Stimulated activated CD8-positive, alpha-beta memory T cell treated with anti-CD3 and anti-CD28 coated beads, Interleukin-12 subunit alpha, Interleukin-12 subunit beta, amount 100 ng/mL, for 1 hour (primary cell): ENCODE data around the gene SEMA5A.

Experiments
- DNase-seq: peaks from one replicate; pipeline ENCODE4 v3.0.0-alpha.2; 2020; ENCODE audit warnings: low read depth

SEMA5A gene

DNA sequence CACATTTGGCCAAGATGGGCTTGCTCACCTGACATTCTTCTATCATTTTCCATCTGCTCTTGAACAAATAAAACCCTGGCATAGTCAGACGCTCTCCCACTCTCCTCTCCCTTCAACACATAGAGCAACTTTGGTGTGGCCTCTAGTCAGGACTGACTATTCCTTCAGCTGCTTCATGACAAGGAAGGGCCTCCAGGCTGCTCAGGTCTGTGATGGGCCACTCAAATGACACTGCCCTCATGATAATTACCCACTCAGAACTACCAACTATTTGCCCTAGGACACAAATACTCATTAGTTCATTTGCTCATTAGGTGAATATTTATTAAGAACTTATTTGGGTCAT, 376.3 kb downstream of the SEMA5A start:
- DNase-seq: no peak

DNA sequence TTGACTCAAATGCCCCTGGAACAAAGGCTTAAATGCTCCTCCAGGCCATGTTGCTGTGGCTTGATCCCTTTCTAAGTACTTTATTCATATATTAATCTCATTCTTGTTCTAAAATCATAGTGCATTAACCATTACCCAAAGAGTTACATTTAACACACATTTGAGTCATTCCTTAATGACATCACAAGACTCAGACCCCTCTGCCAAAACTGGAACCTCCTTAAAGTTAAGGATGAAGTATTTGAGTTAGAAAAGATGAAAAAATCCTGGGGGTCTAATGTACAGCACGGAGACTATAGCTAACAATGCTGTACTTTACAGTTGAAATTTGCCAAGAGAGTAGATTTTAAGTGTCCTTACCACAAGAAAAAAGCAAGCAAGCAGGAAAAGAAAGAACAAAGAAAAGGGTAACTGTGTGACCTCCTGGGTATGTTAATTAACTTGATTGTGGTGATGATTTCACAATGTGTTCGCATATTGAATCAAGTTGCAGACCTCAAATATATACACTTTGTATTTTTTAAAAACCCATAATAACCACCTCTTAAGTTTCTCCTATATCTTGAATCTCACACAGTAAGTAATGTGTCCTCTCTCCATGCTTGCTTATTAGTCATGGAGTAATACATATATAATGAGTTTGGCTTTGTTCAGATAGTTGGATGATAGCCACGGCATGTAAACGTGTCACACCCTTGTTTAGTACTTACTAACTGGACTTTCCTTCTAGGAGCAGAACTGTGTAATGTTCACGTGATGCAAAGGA, 376.9 kb downstream of the SEMA5A start:
- no peak for DNase-seq

DNA sequence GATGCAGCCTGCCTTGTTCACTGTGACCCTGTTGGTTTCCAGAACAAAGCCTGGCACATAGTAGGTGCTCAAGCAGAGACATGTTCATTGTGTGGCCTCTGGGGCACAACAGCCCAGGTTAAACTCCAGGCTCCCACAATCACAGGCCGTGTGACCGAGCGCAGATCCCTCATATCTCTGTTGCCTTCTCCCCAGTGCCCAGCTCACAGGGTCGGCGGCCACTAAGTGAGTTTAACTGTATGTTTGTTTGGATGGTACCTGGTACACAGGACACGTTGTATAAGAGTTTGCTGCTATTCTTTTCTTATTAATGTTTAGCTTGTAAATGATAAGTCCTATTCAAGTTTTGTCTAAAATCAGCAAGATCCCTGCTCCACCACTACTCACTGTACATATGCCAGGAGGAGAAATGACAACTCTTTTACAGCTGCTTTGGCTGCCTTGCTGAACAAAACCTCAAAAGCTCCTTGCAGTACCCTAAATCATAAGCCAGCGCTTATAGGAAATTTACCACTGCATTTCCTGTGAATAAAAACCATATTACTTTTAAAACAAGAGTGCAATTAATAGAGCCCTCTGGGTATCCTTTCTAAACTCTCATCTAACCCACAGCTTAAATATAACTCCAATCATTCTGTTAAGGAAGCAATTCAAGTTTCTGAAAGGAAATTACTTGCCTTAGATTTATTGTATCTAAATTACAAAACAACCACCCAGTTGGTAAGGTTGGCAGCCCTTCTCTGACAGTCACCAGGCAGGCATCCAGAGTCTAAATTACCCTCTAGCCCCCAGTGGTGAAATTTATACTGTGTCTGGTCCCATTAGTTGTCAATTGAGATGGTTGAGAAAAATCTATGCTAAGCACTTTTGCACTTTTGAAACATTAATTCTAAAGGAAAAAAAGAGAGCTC, 379.4 kb downstream of the SEMA5A start:
- no peak for DNase-seq

DNA sequence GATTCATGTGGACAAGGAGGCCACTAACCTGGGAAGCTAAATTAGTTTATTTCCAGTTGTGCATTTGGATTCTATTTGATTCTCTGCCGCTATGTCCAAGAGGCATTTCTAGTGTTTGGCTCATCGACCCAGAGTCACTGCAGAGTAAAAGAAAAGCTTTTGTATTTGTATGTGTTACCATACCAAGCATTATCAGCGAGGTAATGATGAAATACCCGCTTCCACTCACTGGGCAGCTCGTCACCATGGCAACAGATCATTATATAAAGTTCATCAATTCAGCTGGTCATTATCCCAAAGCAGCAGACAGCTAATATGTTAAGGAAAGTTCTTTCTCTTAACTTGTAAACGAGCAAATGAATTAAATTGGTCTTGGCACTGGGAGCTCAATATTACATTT, 380.3 kb downstream of the SEMA5A start:
- DNase-seq: no peak

DNA sequence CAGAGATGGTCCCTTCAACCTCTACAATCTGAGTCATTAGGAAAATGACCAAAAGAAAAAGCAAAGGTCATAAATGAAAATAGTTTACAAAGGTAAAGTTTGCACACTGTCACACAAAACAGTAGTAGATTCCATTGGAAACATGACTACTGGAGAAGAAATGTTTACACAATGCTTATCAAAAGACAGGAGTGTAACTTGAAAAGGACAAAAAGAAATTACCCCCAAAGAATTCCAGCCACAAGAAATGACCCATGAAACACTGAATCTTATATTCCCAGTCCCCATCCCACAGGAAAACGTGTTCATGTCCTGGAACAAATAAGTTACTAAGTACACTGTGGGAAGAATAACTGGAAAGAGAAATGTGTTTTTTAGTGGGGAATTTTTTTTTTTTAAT, 385.1 kb downstream of the SEMA5A start:
- DNase-seq: no peak

DNA sequence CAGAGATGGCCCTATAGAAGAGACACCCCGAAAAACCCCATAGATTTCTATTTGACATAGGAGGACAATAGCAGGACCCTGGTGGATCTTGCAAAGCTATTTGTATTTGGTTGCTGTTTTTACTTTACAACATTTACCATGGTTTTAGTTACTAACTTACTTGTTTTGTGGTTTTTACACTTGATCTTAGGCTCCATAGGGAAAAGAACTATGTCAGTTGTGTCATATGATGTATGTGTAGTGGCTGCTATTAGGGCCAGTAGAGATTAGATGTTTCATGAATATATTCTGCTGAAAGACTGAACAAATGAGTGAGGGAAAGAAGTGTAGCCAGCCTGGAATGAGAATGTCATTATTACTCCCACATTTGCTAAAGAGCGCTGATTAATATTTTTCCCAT, 388.1 kb downstream of the SEMA5A start:
- no peak for DNase-seq

DNA sequence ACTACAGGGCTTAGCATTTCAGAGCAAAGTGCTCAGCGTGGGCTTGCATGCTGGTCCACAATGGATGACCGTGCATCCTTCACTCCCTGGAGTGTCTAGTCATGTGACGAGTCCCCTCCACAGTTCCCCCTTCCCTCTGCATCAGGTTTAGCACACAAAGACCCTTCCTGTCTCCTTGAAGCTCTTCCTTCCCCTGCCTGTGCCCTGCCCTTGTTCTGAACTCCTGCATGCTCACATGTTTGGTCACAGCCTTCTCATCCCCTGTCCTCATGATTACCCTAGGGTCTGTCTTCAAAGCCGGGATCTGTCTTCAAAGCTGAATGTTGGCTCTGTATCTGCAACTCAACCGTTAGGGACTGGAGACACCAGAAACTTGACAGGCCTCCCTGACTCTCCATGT, 388.9 kb downstream of the SEMA5A start:
- DNase-seq: no peak

DNA sequence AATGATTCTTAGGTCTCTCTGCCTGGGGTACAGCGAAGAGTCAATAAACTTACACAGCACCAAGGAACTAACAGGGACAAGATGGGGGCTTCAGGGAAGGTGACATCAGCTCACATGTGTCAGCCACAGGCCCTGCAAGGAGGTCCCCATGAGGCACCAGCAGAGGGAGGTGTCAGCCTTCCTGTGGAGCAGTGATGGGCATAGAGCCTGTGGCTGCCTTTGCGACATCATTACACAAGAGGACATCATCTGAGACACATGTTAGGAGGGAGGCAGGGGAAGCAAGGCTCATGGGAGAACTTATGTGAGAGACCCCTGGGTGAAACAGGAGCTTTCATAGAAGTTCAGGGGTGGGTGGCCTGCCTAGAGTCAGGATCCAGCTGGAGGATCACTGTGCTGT, 389.6 kb downstream of the SEMA5A start:
- DNase-seq: no peak

DNA sequence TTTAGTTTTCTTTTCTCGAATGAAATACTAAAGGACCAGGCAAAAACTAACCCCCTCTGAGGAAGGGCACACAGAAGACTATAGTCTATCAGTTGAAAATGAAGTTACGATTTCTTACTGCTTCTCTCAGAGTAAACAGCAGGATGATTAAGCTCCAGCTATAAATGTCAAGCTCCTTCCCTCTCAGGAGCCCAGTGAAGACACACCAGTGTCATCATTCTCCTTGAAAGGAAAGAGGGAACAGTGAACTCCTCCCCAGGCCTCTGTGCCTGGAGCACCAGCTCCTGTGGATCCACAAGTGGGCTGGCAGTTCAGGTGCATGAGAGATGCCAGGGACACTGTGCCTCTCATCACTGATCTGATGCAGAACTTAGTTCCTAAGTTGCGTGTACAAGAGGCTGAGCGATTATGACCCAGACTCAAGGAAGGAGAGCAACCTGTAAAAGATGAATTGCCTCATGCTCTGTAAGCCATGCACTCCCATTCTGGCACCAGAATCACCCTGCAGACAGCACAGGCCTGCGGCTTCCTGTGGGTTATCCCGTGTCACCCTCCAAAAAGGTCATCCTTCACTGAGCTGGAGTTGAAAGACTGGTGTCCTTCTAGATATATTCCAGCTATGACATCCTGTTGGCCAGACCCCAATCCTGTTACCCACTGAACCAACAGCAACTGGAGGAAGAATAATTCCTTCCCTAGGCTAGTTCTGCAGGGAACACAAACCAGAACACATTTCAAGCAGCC, 394.0 kb downstream of the SEMA5A start:
- DNase-seq: no peak

DNA sequence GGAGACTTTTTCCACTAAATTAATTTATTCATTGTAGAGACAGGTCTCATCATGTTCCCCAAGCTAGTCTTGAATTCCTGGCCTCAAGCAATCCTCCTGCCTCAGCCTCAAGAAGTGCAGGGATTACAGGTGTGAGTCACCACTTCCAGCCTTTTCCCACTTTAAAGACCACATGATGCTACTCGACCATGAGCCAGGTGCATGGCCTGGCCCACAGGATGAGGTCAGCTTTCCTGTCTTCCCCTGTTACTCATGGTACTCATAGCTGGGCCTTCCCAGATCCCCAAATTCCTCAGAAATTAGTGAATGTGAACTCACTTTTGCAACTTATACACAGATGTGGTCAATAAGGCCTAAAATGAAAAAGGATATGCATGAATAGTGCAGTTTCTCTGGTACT, 395.9 kb downstream of the SEMA5A start:
- DNase-seq: no peak

DNA sequence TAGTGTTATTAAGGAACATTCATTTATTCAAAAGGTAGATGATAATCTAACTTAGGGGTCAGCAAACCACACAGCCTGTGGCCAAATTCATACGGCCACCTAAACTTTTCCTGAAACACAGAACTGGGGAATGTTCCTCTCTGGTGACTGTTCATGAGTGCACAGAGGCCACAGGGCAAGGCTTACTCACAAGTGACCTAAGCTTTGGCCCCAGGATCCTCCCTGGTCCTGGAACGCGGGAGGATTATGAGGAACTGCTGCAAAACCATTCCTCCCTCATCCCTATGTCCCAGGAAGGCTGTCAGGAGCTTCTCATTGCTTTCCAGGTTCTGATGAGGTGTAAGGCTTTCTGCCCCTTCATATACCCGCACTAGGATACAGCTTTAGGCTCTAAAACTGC, 397.6 kb downstream of the SEMA5A start:
- no peak for DNase-seq

DNA sequence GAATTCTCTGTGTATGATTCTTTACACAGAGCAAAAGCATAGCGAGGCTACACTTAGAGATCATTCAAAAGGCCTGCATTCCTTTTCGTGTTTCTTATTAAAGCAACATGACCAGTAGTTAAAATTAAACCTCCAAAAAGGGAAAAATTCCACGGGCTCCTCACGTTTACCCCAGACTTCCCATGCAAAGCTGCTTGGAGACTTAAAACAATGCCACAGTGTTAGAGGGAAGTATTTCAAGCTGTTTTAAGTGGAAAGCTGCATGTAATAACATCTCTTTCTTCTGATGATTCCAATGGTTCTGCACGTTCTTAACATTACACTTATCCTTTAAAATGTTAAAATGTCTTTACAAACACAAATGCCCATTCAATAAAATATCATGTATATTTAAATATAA, 405.2 kb downstream of the SEMA5A start:
- no peak for DNase-seq

DNA sequence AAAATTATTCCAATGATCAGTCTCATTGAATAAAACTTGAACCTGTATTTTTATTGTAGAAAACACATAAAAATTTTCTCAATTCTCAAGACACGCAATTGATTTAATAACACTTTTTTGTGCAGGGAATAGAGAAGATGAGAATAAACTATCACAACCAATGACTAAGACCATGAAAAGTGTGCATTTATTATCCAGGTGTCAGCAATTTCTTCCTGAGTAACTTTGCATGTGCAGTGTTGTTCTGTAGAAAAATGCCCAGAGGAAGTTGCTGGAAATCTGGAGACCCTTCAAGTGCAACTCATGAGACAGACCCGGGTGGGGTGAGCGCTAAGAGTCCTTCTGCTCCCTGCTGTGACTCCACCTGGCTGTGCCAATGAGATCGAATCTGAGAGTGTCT, 405.7 kb downstream of the SEMA5A start:
- DNase-seq: no peak

DNA sequence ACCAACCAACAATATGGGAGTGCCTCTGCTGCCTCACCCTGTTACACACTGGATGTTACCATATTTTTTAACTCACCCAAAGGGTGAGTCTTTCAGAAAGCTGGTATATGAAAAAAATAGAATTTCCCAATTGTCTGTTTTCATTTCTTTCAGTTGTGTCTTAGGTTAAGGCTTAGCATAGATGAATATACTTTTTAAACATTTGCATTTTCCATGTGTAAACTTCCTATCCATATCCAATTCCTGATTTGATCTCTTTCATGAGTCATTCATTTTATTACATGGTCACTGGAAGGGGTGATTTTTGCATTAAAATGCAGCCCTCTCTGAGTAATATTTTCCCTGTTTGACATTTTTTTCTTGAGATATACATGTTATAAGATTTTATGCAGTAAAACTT, 406.5 kb downstream of the SEMA5A start:
- no peak for DNase-seq

DNA sequence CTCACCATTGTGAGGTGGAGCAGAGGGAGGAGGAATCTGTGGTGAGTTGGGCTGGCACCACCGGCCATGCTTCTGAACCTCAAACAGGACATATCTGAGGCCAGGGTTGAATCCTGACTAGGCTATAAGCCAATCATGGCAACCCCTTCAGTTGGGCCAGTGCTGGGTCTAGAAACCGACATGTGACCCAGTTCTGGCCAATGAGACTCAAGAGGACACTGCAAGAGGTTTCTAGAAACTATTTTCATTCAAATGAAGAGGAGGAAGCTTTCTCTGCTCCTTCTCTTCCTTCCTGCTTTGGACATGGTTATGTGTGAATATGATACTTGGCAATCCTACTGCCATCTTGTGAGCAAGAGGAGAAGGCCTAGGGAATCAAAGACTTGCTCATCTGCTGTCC, 417.7 kb downstream of the SEMA5A start:
- DNase-seq: no peak

DNA sequence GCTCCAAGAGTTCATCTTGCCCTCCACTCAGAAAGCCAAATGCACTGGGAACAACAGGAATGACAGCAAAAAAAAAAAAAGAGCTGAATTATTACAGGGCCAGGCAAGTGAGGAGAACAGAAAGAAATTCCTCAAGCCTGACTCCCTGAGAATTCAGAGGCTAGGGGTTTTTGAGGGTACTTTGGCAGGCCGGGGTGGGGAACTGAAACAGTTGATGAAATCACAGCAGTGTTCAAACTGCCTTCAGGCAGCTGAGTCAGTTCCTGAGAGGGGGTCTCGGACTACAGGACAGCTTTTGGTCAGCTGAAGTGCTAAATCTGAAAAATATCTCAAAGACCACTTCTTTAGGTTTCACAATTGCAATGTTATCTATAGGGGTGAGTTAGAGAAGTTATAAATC, 419.4 kb downstream of the SEMA5A start:
- no peak for DNase-seq

DNA sequence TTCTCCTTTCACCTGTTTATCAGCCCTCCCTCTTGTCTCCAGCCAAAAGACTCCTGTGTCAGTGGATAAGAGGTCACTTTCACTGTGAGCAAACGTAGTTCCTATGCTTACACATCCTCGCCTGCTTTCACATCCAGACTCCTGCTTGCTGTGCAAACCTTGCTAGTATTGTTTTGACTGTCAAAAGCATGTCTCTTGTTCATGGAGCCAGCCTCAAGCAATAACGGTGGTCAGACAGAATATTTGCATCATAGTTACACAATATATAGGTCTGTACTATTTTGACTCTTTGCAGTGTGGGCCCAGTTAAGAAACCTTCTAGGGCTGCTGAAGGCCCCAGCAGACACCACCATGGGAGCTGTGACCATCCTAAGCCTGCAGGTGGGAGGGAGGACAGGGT, 420.0 kb downstream of the SEMA5A start:
- no peak for DNase-seq

DNA sequence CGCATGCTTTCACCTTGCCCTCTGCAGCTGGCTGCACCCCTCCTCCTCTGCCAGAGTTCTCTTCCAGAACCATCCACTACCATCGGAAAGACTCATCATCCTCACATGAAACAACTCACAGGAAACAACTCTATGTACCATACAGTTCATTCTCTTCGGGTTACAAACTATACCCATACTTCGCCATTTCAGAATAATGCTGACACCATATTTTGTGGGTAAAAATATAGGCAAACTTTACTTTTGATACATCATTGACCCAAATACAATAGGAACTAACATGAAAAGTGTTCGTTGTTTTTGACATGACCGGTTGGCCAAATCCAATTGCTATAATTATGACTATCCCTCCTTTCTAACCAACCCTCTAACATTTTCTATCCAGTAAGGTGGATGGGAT, 421.0 kb downstream of the SEMA5A start:
- DNase-seq: no peak

DNA sequence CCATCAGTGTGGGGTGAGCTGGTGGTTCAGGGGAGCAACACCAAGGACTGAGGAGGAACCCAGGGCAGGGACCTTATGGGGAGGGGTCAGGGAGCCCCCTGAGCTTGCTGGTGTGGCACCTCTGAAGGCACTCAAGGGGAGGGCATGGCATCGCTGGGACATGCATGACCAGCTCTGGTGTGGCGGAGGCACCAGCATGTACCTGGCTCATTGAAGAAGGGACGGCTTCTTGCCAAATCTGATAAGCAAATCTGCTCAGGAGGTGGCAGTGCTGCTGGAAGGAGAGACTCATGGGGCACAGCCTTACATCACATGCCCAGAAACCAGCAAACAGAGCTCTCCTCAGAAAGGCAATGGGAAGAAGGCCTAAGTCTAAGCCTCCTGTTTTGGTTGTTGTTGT, 421.8 kb downstream of the SEMA5A start:
- no peak for DNase-seq

DNA sequence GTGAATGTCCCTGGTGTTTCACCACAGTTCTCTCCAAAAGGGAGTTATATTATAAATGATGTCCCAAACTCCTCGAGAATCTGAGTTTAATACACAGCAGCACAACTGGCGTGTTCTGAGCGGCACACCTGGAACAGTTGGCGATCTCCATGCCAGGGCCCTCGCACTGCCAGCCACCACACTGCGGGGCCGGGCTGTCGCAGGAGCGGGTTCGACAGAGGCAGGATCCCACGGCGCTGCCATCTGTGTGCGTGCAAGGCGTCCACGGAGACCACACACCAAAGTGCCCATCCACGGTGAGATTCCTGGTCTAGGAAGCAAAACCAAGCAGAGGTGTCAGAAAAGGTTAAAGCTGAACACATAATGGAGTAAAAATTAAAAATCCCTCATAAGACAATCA, 423.3 kb downstream of the SEMA5A start:
- DNase-seq: no peak

DNA sequence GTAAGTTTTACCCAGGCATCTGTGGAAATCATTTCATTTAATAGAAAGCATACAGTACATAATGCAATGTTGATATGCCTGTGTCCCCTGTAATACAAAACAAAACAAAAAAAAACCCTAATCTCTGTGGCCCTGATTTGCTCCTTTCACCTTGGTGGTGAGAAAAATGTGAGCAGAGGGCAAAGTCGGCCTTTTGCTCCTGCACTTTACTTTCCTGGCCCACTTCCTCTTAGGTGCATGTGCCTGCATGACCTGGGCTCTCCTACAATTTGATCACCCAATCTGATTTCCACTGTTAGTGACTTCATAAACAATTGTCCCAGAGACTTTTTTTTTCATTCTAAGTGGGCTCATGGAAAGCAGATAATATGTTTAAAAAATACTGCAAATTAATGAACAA, 424.3 kb downstream of the SEMA5A start:
- DNase-seq: no peak

DNA sequence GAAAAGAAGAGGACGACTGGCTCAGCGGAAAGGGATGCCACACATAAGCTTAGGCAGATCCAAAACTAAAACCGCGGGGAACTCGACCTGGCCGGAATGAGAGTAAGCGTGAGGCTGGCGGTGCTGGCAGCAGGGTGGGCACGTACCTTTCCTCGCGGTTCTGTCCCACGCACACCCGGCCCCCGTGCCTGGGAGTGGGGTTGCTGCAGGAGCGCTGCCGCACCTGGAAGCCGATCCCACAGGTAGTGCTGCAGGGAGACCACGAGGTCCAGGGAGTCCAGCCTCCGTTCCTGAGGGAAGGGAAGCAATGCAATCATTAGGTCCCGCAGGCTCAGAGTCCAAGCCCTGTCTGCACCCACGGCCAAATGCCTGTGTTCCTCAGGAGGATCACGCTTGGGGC, 427.0 kb downstream of the SEMA5A start:
- DNase-seq: no peak

DNA sequence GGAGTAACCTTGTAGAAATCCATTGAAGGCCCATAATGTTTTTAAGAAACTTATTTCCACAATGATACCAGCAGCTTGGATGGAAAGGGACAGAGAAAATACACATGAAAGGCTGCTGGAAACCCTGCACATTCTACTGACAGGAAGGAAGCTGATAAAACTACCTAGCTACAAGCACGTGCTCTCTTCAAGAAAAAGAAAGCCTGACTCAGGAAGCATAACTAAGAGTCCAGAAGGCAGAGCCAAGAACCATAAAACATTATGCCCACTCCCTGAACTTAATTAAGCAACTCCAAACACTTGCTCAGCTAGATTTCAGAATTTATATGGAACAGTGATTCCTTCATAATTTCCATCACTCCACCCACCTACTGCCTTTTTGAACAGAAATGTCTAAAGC, 430.8 kb downstream of the SEMA5A start:
- DNase-seq: no peak
